Uterus (tissue), 2 donors: Measurements from ENCODE around the gene DENND2D.

Experiments used
- POLR2A ChIP-seq, 2 donors: fragments of 450-650 bp; IDR thresholded peaks; one replicate each; pipeline ENCODE4 v1.6.1; 2016; ENCODE audit warnings: antibody characterized with exemption in 2 of 2, mild to moderate bottlenecking in 1 of 2, moderate library complexity in 1 of 2
- TF ChIP-seq, protein P1 (sequence below), 4 experiments: fragments of 200-600 bp in 2 of 4; fragments of 450-650 bp in 2 of 4; sonication (generic) in 2 of 4; IDR thresholded peaks; one replicate each; pipeline ENCODE4 v1.5.1; 2016 to 2019; ENCODE audit warnings: antibody characterized with exemption in 4 of 4, mild to moderate bottlenecking in 2 of 4, moderate library complexity in 1 of 4

- TF ChIP-seq POLR2A (IDR thresholded peaks at IDR 0.05): no peak
- TF ChIP-seq, protein P1, sequence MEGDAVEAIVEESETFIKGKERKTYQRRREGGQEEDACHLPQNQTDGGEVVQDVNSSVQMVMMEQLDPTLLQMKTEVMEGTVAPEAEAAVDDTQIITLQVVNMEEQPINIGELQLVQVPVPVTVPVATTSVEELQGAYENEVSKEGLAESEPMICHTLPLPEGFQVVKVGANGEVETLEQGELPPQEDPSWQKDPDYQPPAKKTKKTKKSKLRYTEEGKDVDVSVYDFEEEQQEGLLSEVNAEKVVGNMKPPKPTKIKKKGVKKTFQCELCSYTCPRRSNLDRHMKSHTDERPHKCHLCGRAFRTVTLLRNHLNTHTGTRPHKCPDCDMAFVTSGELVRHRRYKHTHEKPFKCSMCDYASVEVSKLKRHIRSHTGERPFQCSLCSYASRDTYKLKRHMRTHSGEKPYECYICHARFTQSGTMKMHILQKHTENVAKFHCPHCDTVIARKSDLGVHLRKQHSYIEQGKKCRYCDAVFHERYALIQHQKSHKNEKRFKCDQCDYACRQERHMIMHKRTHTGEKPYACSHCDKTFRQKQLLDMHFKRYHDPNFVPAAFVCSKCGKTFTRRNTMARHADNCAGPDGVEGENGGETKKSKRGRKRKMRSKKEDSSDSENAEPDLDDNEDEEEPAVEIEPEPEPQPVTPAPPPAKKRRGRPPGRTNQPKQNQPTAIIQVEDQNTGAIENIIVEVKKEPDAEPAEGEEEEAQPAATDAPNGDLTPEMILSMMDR (IDR thresholded peaks at IDR 0.05): no peak
Observed at GRCh38 chr1:111234258-111234657, 33.8 kb upstream of the DENND2D start.
